ENCODE measurements around the gene SPATS2L. TPM values are rescaled to one million over a fixed set of nuclear protein-coding genes. Genes with fewer than 3 reads are reported as not detected.

SPATS2L gene
- total RNA-seq, 1 donor from 2014 or later: 65.6 TPM

GRCh38 chr2:200492656-200493055, 186.2 kb downstream of the SPATS2L start:
- intact Hi-C loops (cut with DNase I): no loop called here
- H3K27me3 ChIP-seq: no peaks in the 10 kb centered on the region
- H3K9me3 ChIP-seq: no peaks in the 10 kb centered on the region
- no peak for DNase-seq (ENCODE audit: extremely low spot score in 2 of 2)
- H3K4me1 ChIP-seq: no peaks in the 10 kb centered on the region
- H3K27ac ChIP-seq: no peak overlapping the region
- no peak for TF ChIP-seq POLR2A (IDR thresholded peaks at IDR 0.05)
- TF ChIP-seq POLR2AphosphoS5 (IDR thresholded peaks at IDR 0.05; ENCODE audit: insufficient read depth in 1 of 2, low read depth in 1 of 2): no peak
- TF ChIP-seq CTCF (IDR thresholded peaks at IDR 0.05): no peak
- H3K36me3 ChIP-seq: peaks cover 0 to 40% of the 10 kb centered on the region in 2 donors
- no peak overlapping the region for H3K4me3 ChIP-seq

GRCh38 chr2:200494048-200494447, 187.6 kb downstream of the SPATS2L start:
- TF ChIP-seq POLR2A (IDR thresholded peaks at IDR 0.05) (no peak), CTCF (IDR thresholded peaks at IDR 0.05) (no peak), POLR2AphosphoS5 (IDR thresholded peaks at IDR 0.05; ENCODE audit: insufficient read depth in 1 of 2, low read depth in 1 of 2) (no peak)
- no peaks in the 10 kb centered on the region for H3K27me3 ChIP-seq
- no peaks in the 10 kb centered on the region for H3K9me3 ChIP-seq
- no peaks in the 10 kb centered on the region for H3K4me1 ChIP-seq
- no peak overlapping the region for H3K27ac ChIP-seq
- DNase-seq (ENCODE audit: extremely low spot score in 2 of 2): no peak
- H3K4me3 ChIP-seq: no peak overlapping the region
- intact Hi-C loops (cut with DNase I): no loop called here
- H3K36me3 ChIP-seq: peaks cover 0 to 40% of the 10 kb centered on the region in 2 donors

GRCh38 chr2:200496696-200497095, 190.2 kb downstream of the SPATS2L start:
- H3K4me3 ChIP-seq: no peak overlapping the region
- no peaks in the 10 kb centered on the region for H3K9me3 ChIP-seq
- H3K27ac ChIP-seq: no peak overlapping the region
- no peak for DNase-seq (ENCODE audit: extremely low spot score in 2 of 2)
- peaks cover 0 to 20% of the 10 kb centered on the region in 2 donors for H3K36me3 ChIP-seq
- no peaks in the 10 kb centered on the region for H3K27me3 ChIP-seq
- TF ChIP-seq POLR2A (IDR thresholded peaks at IDR 0.05) (no peak), CTCF (IDR thresholded peaks at IDR 0.05) (no peak), POLR2AphosphoS5 (IDR thresholded peaks at IDR 0.05; ENCODE audit: insufficient read depth in 1 of 2, low read depth in 1 of 2) (no peak)
- intact Hi-C loops (cut with DNase I): no loop called here
- no peaks in the 10 kb centered on the region for H3K4me1 ChIP-seq

DNA sequence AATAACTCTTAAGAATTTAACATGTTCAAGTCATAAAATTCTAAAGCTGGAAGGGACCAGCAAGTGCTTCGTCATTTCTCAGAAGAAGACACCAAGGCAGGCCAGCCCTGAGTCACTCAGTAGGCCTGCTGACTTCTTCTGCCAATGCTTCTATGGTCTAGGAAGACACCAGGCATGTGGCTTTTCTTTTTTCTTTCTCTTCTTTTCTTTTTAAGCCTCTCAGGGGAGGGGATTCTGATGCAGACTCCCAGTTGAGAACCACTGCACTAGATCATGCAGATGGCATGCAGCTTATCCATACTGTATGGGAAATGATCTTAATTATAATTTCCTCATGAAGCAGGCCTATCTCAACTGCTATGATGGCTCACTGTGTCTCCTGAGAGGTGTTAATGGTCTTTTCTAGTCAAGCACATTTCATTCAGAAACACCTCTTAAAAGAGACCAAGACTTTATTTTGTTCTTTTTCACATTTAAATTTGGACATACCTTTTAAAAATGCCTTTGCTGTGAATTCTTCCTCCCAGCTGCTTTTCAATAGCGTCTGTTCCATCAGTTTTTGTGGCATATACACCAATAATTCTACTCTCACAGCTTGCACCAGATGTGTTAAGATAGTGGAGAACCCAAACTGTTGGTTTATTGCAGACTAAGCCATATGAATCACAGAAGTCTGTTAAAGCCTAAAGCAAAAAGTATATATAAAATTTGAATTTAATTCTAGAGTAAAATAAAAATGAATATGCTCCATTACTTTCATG, 192.1 kb downstream of the SPATS2L start:
- intact Hi-C loops (cut with DNase I): no loop called here
- H3K36me3 ChIP-seq: peaks cover 0 to 15% of the 10 kb centered on the region in 2 donors
- H3K4me3 ChIP-seq: no peak overlapping the region
- DNase-seq (ENCODE audit: extremely low spot score in 2 of 2): no peak
- no peaks in the 10 kb centered on the region for H3K4me1 ChIP-seq
- H3K27me3 ChIP-seq: no peaks in the 10 kb centered on the region
- H3K27ac ChIP-seq: no peak overlapping the region
- H3K9me3 ChIP-seq: no peaks in the 10 kb centered on the region
- no peak for TF ChIP-seq POLR2AphosphoS5 (IDR thresholded peaks at IDR 0.05; ENCODE audit: insufficient read depth in 1 of 2, low read depth in 1 of 2)
- no peak for TF ChIP-seq CTCF (IDR thresholded peaks at IDR 0.05)
- no peak for TF ChIP-seq POLR2A (IDR thresholded peaks at IDR 0.05)

DNA sequence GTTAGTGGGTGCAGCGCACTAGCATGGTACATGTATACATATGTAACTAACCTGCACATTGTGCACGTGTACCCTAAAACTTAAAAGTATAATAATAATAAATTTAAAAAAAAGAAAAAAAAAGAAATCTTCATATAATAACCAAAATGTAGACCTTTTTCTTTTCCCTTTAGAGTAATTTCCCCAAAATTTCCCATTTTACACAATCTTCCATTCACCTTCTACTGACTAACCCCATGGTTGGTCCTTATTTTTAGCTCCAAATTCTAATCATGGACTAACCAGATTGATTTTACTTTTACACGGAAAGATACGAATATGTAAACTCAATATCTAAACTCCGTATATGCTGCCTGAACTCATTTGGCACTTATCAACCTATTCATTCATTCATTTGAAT, 195.7 kb downstream of the SPATS2L start:
- TF ChIP-seq POLR2AphosphoS5 (IDR thresholded peaks at IDR 0.05; ENCODE audit: insufficient read depth in 1 of 2, low read depth in 1 of 2) (no peak), POLR2A (IDR thresholded peaks at IDR 0.05) (no peak), CTCF (IDR thresholded peaks at IDR 0.05) (no peak)
- Histone ChIP-seq H3K36me3 (peaks cover 0 to 21% of the 10 kb centered on the region in 2 donors), H3K9me3 (no peaks in the 10 kb centered on the region), H3K27ac (no peak overlapping the region), H3K4me3 (no peak overlapping the region), H3K27me3 (no peaks in the 10 kb centered on the region), H3K4me1 (no peaks in the 10 kb centered on the region)
- no peak for DNase-seq (ENCODE audit: extremely low spot score in 2 of 2)
- intact Hi-C loops (cut with DNase I): no loop called here
